Esophagus squamous epithelium (tissue), 5 donors: ENCODE measurements around the gene TMEM63B. TPM values are rescaled to one million over a fixed set of nuclear protein-coding genes. Genes with fewer than 3 reads are reported as not detected.

Experiments used
- DNase-seq: peaks from one replicate; lab custom pipeline; 2025; lab: John Stamatoyannopoulos, UW
- H3K27ac ChIP-seq, 4 donors: fragments of 200-600 bp; sonication (generic); one replicate each; pipeline ENCODE4 v1.5.1; 2016 to 2019; ENCODE audit warnings: mild to moderate bottlenecking in 1 of 4
- H3K27me3 ChIP-seq, 4 donors: fragments of 200-600 bp; sonication (generic); 1 replicate in 3 of 4; 2 replicates in 1 of 4; pipeline versions ENCODE4 v1.5.1 to v1.6.0; 2017 to 2021; ENCODE audit warnings: antibody characterized with exemption in 1 of 4
- H3K36me3 ChIP-seq, 3 donors: fragments of 200-600 bp; sonication (generic); one replicate each; pipeline ENCODE4 v1.5.1; 2016 to 2019
- H3K4me1 ChIP-seq, 3 donors: fragments of 200-600 bp; sonication (generic); one replicate each; pipeline ENCODE4 v1.5.1; 2017 to 2019
- H3K4me3 ChIP-seq, 4 donors: fragments of 200-600 bp; sonication (generic); 1 replicate in 3 of 4; 2 replicates in 1 of 4; pipeline ENCODE4 v1.5.1; 2016 to 2019; ENCODE audit warnings: mild to moderate bottlenecking in 2 of 4, moderate library complexity in 1 of 4
- H3K9me3 ChIP-seq, 3 donors: fragments of 200-600 bp; sonication (generic); one replicate each; pipeline ENCODE4 v1.5.1; 2016 to 2019
- CTCF ChIP-seq, 6 experiments: fragments of 450-650 bp in 4 of 6; fragments of 200-600 bp in 2 of 6; sonication (generic) in 2 of 6; IDR thresholded peaks; one replicate each; pipeline ENCODE4 v1.5.1; 2016 to 2019; ENCODE audit warnings: antibody characterized with exemption in 6 of 6, mild to moderate bottlenecking in 4 of 6, moderate library complexity in 4 of 6
- POLR2A ChIP-seq, 4 donors: fragments of 450-650 bp; IDR thresholded peaks; one replicate each; pipeline ENCODE4 v1.6.1; 2017; ENCODE audit warnings: antibody characterized with exemption in 4 of 4, mild to moderate bottlenecking in 4 of 4, moderate library complexity in 3 of 4
- WGBS, 2 donors: methylation state at CpG; one replicate each; pipeline ENCODE4 v1.1.5; 2018; 5-methylcytosine and 5-hydroxymethylcytosine counted together
- intact Hi-C: fragments of 100-400 bp; cut with DNase I; formaldehyde crosslinking; loops from one replicate; pipeline ENCODE4 v1.15.0; 2022
- total RNA-seq, 4 donors: library from RNA; depleted of rRNA; stranded (reverse); fragments of >200 nt; gene quantifications; one replicate each; pipeline ENCODE4 v1.1.0, GENCODE V29; 2016
- donor health status: DM: yes; HTN: yes; CAD: no.

The TMEM63B gene
- total RNA-seq, 4 donors from 2014 or later, result 27.8 to 56.3 (median 45.5) TPM

- Histone ChIP-seq H3K36me3 (peaks cover 7 to 58% (median 13%) of the 10 kb centered on the region in 3 donors), H3K9me3 (no peaks in the 10 kb centered on the region), H3K4me1 (peaks cover 0 to 7% (median 0%) of the 10 kb centered on the region in 3 donors), H3K4me3 (no peak overlapping the region), H3K27me3 (no peaks in the 10 kb centered on the region), H3K27ac (no peak overlapping the region)
- 80 to 96% methylated on average over 1 to 10 of the region's 19 CpGs for WGBS, 2 donors
- intact Hi-C loops, result loop anchor here (2.0 kb wide), 1 partner anchor 52 kb away; no protein-coding TSS in a partner anchor
- DNase-seq, result no peak
- TF ChIP-seq POLR2A (IDR thresholded peaks at IDR 0.05), result no peak
- TF ChIP-seq CTCF (IDR thresholded peaks at IDR 0.05), result no peak
Observed at GRCh38 chr6:44152533-44152932, 25.2 kb downstream of the TMEM63B start.

- no peaks in the 10 kb centered on the region for H3K9me3 ChIP-seq
- intact Hi-C loops, result no loop called here
- peaks cover 0 to 7% (median 0%) of the 10 kb centered on the region in 3 donors for H3K4me1 ChIP-seq
- no peak for DNase-seq
- peaks cover under 1 to 42% (median 7%) of the 10 kb centered on the region in 3 donors for H3K36me3 ChIP-seq
- WGBS, 2 donors, result 84% methylated on average over 9 of the region's 12 CpGs; no CpG with 5 or more reads in 1 of the 2 donors
- no peaks in the 10 kb centered on the region for H3K27me3 ChIP-seq
- no peak overlapping the region for H3K27ac ChIP-seq
- TF ChIP-seq POLR2A (IDR thresholded peaks at IDR 0.05) (no peak), CTCF (IDR thresholded peaks at IDR 0.05) (no peak)
- H3K4me3 ChIP-seq, result no peak overlapping the region
Observed at GRCh38 chr6:44154067-44154466, 26.7 kb downstream of the TMEM63B start.

- H3K36me3 ChIP-seq, result peaks cover 0 to 28% (median 0%) of the 10 kb centered on the region in 3 donors
- H3K4me3 ChIP-seq, result no peak overlapping the region
- 75 to 77% methylated on average over 6 to 8 of the region's 9 CpGs for WGBS, 2 donors
- DNase-seq, result no peak
- no peak overlapping the region for H3K27ac ChIP-seq
- no peaks in the 10 kb centered on the region for H3K9me3 ChIP-seq
- H3K4me1 ChIP-seq, result peaks cover 0 to 5% (median 0%) of the 10 kb centered on the region in 3 donors
- TF ChIP-seq POLR2A (IDR thresholded peaks at IDR 0.05) (no peak), CTCF (IDR thresholded peaks at IDR 0.05) (no peak)
- intact Hi-C loops, result no loop called here
- H3K27me3 ChIP-seq, result no peaks in the 10 kb centered on the region
Observed at GRCh38 chr6:44156494-44157151, 29.3 kb downstream of the TMEM63B start.

DNA sequence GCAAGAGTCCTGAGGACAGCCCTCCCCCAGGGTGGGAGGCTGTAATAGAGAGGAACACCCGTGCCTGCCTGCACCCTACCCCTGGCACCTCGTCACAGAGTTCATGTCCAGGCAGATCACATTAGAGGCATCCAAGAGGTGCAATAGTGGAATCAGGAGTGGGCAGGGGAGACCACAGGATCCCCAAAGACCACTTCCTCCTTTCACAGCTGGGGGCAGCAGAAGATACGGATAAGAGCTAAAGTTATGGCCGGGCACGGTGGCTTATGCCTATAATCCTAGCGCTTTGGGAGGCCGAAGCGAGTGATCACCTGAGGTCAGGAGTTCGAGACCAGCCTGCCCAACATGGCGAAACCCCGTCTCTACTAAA lies 29.8 kb downstream of the TMEM63B start:
- Histone ChIP-seq H3K4me1 (no peaks in the 10 kb centered on the region), H3K4me3 (no peak overlapping the region), H3K27me3 (no peaks in the 10 kb centered on the region), H3K36me3 (peaks cover 0 to 28% (median 0%) of the 10 kb centered on the region in 3 donors), H3K9me3 (no peaks in the 10 kb centered on the region), H3K27ac (no peak overlapping the region)
- DNase-seq, result no peak
- intact Hi-C loops, result no loop called here
- 79 to 89% methylated on average over 3 to 4 of the region's 11 CpGs for WGBS, 2 donors
- no peak for TF ChIP-seq POLR2A (IDR thresholded peaks at IDR 0.05)
- TF ChIP-seq CTCF (IDR thresholded peaks at IDR 0.05), result no peak

DNA sequence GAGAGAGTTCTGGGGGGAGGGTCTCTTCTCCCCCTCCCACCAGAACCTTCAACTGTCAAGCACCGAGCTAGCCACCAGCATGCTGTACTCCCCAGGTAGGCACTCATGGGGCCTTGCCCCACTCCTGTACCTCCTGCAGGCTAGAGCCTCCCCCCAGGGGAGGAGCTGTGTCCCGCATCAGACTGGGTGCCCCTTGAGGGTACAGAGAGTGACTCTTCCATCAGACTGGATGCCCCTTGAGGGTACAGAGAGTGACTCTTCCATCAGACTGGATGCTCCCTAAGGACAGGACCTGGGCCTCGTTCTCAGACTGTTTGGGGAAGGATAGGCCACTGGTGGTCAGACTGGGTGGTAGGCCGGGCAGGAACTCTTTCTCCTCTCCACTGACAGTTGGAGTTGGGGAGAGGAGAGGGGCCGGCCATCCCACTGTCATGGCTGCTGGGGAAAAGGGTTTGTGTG lies 31.4 kb downstream of the TMEM63B start, which contains the start of gene CAPN11:
TSS of gene CAPN11 (plus strand) at position 51 of the 459 bp plus-strand sequence. CDS start at position 80, 29 bp downstream.
- H3K27ac ChIP-seq, result no peak within 1 kb of the TSS

More for the DNA sequence above, 31.4 kb downstream of the TMEM63B start, which contains the start of gene CAPN11:
- TF ChIP-seq POLR2A (IDR thresholded peaks at IDR 0.05), result no peak
- TF ChIP-seq CTCF (IDR thresholded peaks at IDR 0.05), result no peak
- H3K9me3 ChIP-seq, result no peaks in the 10 kb centered on the region
- DNase-seq, result no peak
- no peak within 1 kb of the TSS for H3K4me3 ChIP-seq
- H3K36me3 ChIP-seq, result peaks cover 0 to 12% (median 0%) of the 10 kb centered on the region in 3 donors
- 54 to 82% methylated on average over 2 of the region's 5 CpGs for WGBS, 2 donors
- peaks cover 0 to 15% (median 0%) of the 10 kb centered on the region in 4 donors for H3K27me3 ChIP-seq
- no peaks in the 10 kb centered on the region for H3K4me1 ChIP-seq
- intact Hi-C loops, result no loop called here
